ENCODE measurements around the gene PDE8B. TPM values are rescaled to one million over a fixed set of nuclear protein-coding genes. Genes with fewer than 3 reads are reported as not detected.

The PDE8B gene
- total RNA-seq, 1 experiment from 2014 or later: 0.07 TPM

GRCh38 chr5:77358255-77359205 lies 148.1 kb downstream of the PDE8B start:
- H3K27me3 Mint-ChIP-seq (ENCODE audit: low read depth): no peaks in the 10 kb centered on the region
- DNase-seq: no peak

More at GRCh38 chr5:77358255-77359205, 148.1 kb downstream of the PDE8B start:
- no peak overlapping the region for H2AFZ ChIP-seq (ENCODE audit: low read length)
- no peaks in the 10 kb centered on the region for H3K23me2 ChIP-seq (ENCODE audit: insufficient read length, low read depth, low read length, poor library complexity, severe bottlenecking)
- WGBS (ENCODE audit: extremely low coverage, insufficient read length, low lambda C conversion rate): no CpG with 5 or more reads among the region's 10 CpGs
- H4K91ac ChIP-seq (ENCODE audit: insufficient read length, low read depth, low read length): no peak overlapping the region
- no peak overlapping the region for H3K56ac ChIP-seq (ENCODE audit: insufficient read length, low read depth, low read length)
- H3K4ac ChIP-seq (ENCODE audit: low read depth, low read length): no peak overlapping the region
- H2BK5ac ChIP-seq (ENCODE audit: insufficient read length, low read length): no peak overlapping the region
- H3K27ac ChIP-seq (ENCODE audit: insufficient read length, low read depth, low read length): no peak overlapping the region
- no peak overlapping the region for H3K23ac ChIP-seq (ENCODE audit: insufficient read length, low read depth, low read length)
- Mint-ChIP-seq H3K4me3 (no peak overlapping the region), H3K4me1 (no peaks in the 10 kb centered on the region; a peak in 1 of 4 replicates), H3K36me3 (ENCODE audit: insufficient read depth in 1 of 3, low read depth in 3 of 3) (no peaks in the 10 kb centered on the region), H3K9me3 (no peaks in the 10 kb centered on the region), H3K27ac (peak overlapping the region in 1 of 3 experiments; percentile 34; a peak in 1 of 7 replicates)
- no peak overlapping the region for H4K8ac ChIP-seq (replicated peaks; ENCODE audit: insufficient read length, low read depth, low read length)
- H4K20me1 ChIP-seq (ENCODE audit: control insufficient read depth, insufficient read depth, insufficient read length): no peaks in the 10 kb centered on the region
- no peak overlapping the region for H2BK15ac ChIP-seq (ENCODE audit: low read depth, low read length)
- no peaks in the 10 kb centered on the region for H3K79me2 ChIP-seq (ENCODE audit: insufficient read depth, low read length)
- H4K5ac ChIP-seq (ENCODE audit: insufficient read length, low read depth, low read length): no peak overlapping the region
- no peak for TF ChIP-seq CTCF (conservative IDR thresholded peaks at IDR 0.05)
- no peak overlapping the region for H3K4me2 ChIP-seq (ENCODE audit: insufficient read depth, insufficient read length, low read length)
- no peak overlapping the region for H3K14ac ChIP-seq (ENCODE audit: insufficient read depth, low read length)
- H2AK5ac ChIP-seq (ENCODE audit: insufficient read length, low read length): no peak overlapping the region
- H3K4me1 ChIP-seq (ENCODE audit: insufficient read depth, low read length): no peaks in the 10 kb centered on the region
- no peaks in the 10 kb centered on the region for H3K9me3 ChIP-seq (ENCODE audit: control insufficient read depth, low read depth, low read length)
- H3K27me3 ChIP-seq (ENCODE audit: insufficient read depth, low read length): no peaks in the 10 kb centered on the region
- H3K9ac ChIP-seq (ENCODE audit: extremely low read depth, insufficient read length, low read length): no peak overlapping the region
- no peak overlapping the region for H2BK120ac ChIP-seq (ENCODE audit: low read depth, low read length, poor library complexity, severe bottlenecking)
- no peak overlapping the region for H3T11ph ChIP-seq (ENCODE audit: low read length)
- no peak overlapping the region for H2BK20ac ChIP-seq (ENCODE audit: low read depth, low read length, poor library complexity, severe bottlenecking)
- no peaks in the 10 kb centered on the region for H3K79me1 ChIP-seq (ENCODE audit: insufficient read depth, low read depth, low read length, poor library complexity, severe bottlenecking)
- H2BK12ac ChIP-seq (ENCODE audit: insufficient read length, low read depth, low read length): no peak overlapping the region
- H3K18ac ChIP-seq (ENCODE audit: insufficient read length, low read depth, low read length): no peak overlapping the region
